AG09309 (cell line): Measurements from ENCODE around the gene UTP14A.
"Not testable (repeated sequence)": the region's sequence is repeated elsewhere in the genome, so short reads cannot be mapped to it uniquely, and the experiment has no call there.

ENCODE experiments used
- DNase-seq: peaks from one replicate; pipeline ENCODE4 v3.0.0-alpha.2; 2010; ENCODE audit warnings: low read depth
- H3K4me3 ChIP-seq: 2 replicates; pipeline ENCODE4 v1.5.1; 2011; ENCODE audit warnings: mild to moderate bottlenecking, low read depth, low read length, moderate library complexity; ENCODE audit not compliant: control insufficient read depth
- TF ChIP-seq, protein P1 (sequence below): IDR thresholded peaks from 2 replicates; pipeline ENCODE4 v1.5.1; 2011; ENCODE audit warnings: mild to moderate bottlenecking, low read depth, low read length, inconsistent platforms; ENCODE audit not compliant: insufficient read depth, control insufficient read depth; ENCODE audit errors: missing control alignments

Gene UTP14A, protein sequence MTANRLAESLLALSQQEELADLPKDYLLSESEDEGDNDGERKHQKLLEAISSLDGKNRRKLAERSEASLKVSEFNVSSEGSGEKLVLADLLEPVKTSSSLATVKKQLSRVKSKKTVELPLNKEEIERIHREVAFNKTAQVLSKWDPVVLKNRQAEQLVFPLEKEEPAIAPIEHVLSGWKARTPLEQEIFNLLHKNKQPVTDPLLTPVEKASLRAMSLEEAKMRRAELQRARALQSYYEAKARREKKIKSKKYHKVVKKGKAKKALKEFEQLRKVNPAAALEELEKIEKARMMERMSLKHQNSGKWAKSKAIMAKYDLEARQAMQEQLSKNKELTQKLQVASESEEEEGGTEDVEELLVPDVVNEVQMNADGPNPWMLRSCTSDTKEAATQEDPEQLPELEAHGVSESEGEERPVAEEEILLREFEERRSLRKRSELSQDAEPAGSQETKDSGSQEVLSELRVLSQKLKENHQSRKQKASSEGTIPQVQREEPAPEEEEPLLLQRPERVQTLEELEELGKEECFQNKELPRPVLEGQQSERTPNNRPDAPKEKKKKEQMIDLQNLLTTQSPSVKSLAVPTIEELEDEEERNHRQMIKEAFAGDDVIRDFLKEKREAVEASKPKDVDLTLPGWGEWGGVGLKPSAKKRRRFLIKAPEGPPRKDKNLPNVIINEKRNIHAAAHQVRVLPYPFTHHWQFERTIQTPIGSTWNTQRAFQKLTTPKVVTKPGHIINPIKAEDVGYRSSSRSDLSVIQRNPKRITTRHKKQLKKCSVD

DNA sequence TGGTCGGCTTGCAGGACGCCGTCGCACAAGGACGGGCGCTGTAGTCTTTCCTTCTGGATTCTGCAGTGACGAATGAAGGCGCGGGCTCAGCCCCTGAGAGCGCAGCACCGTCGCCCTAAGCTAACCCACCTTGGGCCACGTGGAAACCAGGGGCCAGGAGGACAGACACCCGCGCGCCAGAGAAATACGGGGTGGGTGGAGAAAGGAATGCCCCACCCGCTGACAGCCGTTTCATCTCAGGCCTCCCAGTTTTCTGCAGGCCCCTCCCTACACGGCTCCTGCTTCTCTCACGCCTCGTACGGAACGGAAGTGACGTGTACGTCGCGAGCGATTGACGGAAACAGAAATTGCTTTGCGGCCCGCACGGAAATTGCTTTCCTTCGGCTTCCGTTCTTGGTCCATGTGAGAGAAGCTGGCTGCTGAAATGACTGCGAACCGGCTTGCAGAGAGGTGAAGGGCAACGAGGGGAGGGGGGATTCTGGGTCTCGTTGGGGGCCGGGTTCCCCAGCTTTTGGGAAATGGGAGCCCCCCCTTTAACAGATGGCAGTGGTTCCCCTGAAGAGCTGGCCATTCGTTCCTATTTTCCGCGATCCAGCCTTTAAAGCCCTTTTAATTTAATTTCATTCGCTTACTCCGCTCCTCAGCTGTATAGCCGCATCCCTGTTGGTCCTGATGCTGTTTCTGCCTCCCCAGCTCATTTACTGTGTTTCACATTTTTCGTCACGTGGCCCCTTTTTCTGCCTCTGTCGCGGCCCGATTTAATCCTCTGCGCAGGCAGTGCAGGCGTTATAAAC, at the start of gene UTP14A:
UTP14A (plus strand) TSS at position 378 of the 794 bp plus-strand sequence; CDS start at position 425, 47 bp downstream.
- peak; percentile 50 for DNase-seq
- TF ChIP-seq, protein P1, sequence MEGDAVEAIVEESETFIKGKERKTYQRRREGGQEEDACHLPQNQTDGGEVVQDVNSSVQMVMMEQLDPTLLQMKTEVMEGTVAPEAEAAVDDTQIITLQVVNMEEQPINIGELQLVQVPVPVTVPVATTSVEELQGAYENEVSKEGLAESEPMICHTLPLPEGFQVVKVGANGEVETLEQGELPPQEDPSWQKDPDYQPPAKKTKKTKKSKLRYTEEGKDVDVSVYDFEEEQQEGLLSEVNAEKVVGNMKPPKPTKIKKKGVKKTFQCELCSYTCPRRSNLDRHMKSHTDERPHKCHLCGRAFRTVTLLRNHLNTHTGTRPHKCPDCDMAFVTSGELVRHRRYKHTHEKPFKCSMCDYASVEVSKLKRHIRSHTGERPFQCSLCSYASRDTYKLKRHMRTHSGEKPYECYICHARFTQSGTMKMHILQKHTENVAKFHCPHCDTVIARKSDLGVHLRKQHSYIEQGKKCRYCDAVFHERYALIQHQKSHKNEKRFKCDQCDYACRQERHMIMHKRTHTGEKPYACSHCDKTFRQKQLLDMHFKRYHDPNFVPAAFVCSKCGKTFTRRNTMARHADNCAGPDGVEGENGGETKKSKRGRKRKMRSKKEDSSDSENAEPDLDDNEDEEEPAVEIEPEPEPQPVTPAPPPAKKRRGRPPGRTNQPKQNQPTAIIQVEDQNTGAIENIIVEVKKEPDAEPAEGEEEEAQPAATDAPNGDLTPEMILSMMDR = no peak
- H3K4me3 ChIP-seq = peak within 1 kb of the TSS; percentile 72

DNA sequence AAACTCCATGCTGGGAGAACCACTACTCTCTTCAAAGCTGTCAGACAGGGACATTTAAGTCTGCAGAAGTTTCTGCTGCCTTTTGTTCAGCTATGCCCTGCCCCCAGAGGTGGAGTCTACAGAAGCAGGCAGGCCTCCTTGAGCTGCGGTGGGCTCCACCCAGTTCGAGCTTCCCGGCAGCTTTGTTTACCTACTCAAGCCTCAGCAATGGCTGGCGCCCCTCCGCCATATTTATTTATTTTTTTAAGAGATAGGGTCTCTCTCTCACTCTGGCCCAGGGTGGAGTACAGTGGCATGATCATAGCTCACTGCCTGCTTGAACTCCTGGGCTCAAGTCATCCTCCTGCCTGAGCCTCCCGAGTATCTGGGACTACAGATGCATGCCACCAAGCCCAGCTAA, 46.8 kb upstream of the UTP14A start:
- H3K4me3 ChIP-seq, DNase-seq: not testable (repeated sequence)

DNA sequence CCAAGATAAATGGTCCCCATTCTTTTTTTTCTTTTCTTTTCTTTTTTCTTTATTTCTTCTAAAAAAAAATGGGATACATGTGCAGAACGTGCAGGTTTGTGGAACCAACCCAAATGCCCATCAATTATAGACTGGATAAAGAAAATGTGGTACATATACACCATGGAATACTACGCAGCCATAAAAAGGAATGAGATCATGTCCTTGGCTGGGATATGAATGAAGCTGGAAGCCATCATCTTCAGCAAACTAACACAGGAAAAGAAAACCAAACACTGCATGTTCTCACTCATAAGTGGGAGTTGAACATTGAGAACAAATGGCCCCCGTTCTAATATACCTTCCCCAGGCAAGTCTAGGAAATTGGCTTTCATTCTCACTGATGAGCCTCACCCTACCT, 39.6 kb upstream of the UTP14A start:
- H3K4me3 ChIP-seq, DNase-seq: not testable (repeated sequence)

DNA sequence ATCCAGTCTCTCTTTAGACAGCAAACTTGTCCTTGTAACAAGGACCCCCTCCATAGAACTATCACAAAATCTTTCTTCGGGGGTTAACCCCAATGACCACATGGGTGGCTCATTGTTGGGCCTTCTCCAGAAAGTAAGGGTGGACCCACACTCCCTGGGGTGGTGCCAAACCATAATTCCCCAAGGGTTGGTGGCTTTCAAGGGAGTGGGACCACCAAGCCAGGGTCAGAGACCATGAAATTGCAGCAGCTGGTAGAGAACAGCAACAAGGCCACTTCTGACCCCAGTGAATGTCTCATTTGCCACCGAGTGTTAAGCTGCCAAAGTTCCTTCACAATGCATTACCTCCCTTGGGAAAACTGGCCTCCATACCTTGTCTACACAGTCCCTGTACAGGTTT, 33.4 kb upstream of the UTP14A start:
- TF ChIP-seq, protein P1 = no peak
- H3K4me3 ChIP-seq = no peak overlapping the region
- no peak for DNase-seq

DNA sequence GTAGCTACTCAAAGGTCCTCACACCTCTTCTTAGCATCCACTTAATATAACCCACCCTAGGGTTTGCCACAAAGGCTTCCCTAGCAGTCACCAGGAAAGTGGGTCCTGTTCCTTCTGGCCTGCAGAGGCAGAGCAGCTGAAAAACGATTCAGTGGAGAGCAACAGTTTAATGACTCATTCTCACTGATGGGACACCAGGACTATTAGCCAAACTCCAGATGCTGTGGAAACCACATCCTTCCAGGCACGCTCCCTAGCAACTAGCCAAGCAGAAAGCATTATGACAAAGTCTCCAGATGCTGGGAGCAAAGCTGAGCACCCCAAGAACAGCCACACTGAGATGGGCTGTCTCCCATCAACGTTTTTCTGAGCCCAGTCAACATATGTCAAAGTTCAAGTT, 30.3 kb upstream of the UTP14A start:
- H3K4me3 ChIP-seq = no peak overlapping the region
- TF ChIP-seq, protein P1 = no peak
- DNase-seq = peak; percentile 43

DNA sequence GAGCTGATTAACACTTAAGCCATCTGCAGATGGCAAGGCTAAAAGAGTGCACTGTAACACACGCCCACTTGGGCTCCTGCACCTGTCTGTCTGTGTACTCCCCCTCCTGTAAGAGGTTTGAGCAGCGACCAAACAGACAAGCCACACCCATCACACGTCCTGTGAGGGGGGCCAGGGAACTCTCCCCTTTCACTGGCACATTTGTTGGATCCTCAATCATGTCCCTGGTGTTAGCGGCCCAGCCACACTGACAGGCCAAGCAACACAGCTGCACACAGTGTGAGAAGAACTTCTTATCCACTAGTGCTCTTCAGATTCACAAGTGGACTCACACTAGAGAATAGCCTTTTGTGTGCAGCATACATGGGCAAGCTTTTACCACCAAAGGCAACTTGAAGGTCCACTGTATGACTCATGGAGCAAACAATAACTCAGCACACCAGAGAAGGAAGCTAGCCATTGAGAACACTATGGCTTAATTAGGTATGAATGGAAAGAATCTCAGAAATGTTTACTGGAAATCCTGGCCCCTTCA, 29.1 kb upstream of the UTP14A start:
- DNase-seq = no peak
- H3K4me3 ChIP-seq = no peak overlapping the region
- TF ChIP-seq, protein P1 = no peak

DNA sequence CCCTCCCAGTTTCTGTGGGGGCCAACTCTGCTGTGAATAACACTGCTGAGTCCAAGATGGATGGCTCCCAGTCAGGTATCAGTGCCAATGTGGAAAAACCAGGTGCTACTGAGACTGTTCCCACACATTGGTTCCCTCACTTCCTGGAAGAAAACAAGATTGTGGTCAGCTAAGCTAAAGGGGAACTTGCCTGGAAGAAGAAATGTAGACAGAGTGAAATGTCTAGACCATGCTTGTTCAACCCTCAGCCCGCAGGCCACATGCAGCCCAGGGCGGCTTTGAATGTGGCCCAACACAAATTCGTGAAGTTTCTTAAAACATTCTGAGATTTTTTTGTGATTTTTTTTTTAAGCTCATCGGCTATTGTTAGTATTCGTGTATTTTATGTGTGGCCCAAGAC, 28.6 kb upstream of the UTP14A start:
- TF ChIP-seq, protein P1 = no peak
- no peak overlapping the region for H3K4me3 ChIP-seq
- no peak for DNase-seq
